ENCODE measurements around the gene DAND5.

GRCh38 chr19:12979974-12980373 lies 10.6 kb downstream of the DAND5 start:
- no peak for TF ChIP-seq CTCF (IDR thresholded peaks at IDR 0.05)
- no peak for TF ChIP-seq POLR2A (IDR thresholded peaks at IDR 0.05)
- TF ChIP-seq POLR2AphosphoS5 (IDR thresholded peaks at IDR 0.05) = no peak
